Activated CD4-positive, CD25-positive, alpha-beta regulatory T cell treated with anti-CD3 and anti-CD28 coated beads, Interleukin-2, amount 50 U/mL, for 24 hours (primary cell): ENCODE results near the gene CANT1.
A peak's percentile ranks its signal among the peaks of the same experiment; 100 is the strongest.
"Not testable (repeated sequence)": the region's sequence is repeated elsewhere in the genome, so short reads cannot be mapped to it uniquely, and the experiment has no call there.

Experiments used
- ATAC-seq, 2 donors: fragments of 150-1000 bp; cut with Tn5 transposase; one replicate each; pipeline ENCODE4 v1.10.0; 2021; ENCODE audit warnings: mild to moderate bottlenecking in 1 of 2, moderate library complexity in 1 of 2

CANT1 gene

GRCh38 chr17:79043191-79043930 lies 33.8 kb upstream of the CANT1 start:
- no peak for ATAC-seq

DNA sequence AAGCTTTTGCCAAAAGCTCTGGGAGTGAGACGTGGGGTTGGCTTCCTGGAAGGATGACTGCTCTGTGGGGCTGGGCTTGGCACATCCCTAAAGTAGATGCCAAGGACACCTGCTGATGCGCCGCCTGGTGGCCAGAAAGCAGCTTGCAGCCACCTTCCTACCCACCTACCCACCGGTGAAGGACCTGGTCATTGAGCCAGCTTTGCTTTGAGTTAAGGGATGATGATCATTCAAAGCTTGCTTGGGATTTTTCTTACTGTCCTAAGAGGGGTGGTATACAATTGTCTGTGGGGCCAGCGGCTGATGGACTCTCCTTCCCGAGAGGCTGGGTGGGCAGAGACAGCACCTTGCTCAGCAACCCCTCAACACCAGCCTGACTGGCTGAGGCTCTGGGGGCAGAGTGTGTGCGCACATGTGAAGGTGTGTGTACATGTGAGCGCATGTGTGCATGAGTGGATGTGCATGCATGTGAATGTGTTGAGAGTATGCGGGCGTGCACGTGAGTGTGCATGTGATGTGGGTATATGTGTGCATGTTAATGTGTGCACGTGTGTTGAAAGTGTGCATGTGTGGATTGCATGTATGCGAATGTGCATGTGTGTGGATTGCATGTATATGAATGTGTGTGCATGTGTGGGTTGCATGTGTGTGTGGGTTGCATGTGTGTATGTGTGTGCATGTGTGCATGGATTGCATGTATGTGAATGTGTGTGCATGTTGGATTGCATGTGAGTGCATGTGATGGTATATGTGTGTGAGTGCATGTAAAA lies 33.0 kb upstream of the CANT1 start:
- ATAC-seq = peak in 1 of 2 donors; percentile 52

DNA sequence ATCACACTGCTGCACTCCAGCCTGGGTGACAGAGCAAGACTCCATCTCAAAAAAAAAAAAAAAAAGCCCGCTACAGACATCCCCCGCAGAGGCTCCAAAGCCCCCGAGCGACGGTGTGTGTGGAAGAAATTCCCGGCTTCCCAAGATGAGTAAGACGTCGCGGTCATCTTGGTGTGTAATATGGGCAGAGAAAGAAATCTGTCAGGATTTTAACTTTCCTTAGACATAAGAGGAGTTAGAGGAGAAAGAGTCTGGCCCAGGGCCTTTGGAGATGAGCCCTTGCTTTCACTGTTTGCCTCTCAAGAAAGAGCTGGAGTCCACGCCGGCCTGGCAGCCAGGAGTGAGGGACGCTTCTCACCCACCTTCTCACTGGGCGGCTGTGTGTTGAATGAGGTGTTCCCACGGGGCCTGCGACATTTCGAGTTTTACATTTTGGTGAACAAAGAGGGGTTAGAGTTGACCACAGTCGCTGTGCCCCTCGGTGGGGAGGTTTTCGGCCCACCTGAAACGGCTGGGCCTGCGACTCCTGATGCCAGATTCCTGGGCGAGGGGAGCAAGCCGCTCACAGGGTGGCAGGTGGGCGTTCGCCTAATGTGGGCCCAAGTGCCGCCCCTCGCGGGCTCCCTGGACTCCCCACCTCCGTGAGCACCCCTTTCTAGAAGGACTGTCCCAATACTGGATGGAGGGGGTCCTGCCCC lies 32.3 kb upstream of the CANT1 start:
- no peak for ATAC-seq

- no peak for ATAC-seq
These were observed 31.5 kb upstream of the CANT1 start for GRCh38 chr17:79041041-79041570.

GRCh38 chr17:79039886-79040285 lies 30.3 kb upstream of the CANT1 start:
- ATAC-seq = no peak

- ATAC-seq = no peak
These were observed 29.6 kb upstream of the CANT1 start for GRCh38 chr17:79039171-79039570.

- ATAC-seq = peak; percentile 9 to 35
These were observed 29.1 kb upstream of the CANT1 start for GRCh38 chr17:79038545-79039135.

DNA sequence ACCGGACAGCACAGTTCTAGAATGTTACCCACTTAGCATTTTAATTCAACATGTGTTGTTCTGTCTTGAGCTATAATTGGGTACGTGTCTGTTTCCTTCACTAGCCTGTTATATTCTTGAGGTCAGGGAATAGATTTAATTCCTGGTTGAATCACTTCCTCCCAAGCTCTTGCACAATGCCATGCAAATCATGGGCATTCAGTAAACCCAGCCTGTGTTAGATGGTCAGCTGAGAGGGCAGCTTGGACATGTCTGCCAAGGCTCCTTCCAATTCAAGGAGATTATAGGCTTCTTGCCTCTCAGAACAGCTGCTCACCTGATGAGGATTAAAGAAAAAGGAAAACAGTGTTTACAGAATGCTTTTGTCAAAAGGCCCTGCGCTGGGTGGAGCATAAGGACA lies 27.0 kb upstream of the CANT1 start:
- no peak for ATAC-seq

DNA sequence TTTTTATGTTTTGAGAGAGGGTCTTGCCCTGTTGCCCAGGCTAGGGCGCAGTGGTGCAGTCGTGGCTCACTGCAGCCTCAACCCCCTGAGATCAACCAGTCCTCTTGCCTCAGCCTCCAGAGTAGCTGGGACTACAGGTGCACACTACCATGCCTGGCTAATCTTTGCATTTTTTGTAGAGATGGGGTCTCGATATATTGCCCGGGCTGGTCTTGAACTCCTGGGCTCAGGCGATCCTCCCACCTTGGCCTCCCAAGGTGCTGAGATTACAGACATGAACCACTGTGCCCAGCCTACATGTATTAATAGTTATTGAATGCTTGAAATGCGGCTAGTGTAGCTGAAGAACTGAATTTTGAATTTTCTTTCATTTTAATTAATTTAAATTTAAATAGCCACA lies 26.6 kb upstream of the CANT1 start:
- no peak for ATAC-seq

DNA sequence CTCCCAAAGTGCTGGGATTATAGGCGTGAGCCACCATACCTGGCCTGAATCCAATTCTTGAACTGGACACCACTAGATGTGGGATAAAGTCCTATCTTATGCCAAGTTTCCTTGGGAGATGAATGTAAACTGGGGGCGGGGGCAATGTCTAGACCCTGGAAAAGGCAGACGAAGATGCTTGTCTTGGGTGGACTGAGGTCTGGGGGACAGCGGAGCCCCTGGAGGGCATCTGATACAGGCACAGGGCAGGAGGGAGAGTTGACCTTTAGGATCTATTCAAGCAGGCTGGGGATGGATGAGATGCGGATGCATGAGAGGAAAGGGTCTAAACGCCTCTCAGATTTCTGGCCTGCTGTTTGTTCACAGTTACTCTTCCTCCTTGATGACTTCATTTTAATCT lies 26.1 kb upstream of the CANT1 start:
- ATAC-seq = no peak

- ATAC-seq = no peak
These were observed 25.4 kb upstream of the CANT1 start for GRCh38 chr17:79034931-79035485.

GRCh38 chr17:79033741-79034501 lies 24.4 kb upstream of the CANT1 start:
- no peak for ATAC-seq

- ATAC-seq = no peak
These were observed 23.6 kb upstream of the CANT1 start for GRCh38 chr17:79033046-79033616.

DNA sequence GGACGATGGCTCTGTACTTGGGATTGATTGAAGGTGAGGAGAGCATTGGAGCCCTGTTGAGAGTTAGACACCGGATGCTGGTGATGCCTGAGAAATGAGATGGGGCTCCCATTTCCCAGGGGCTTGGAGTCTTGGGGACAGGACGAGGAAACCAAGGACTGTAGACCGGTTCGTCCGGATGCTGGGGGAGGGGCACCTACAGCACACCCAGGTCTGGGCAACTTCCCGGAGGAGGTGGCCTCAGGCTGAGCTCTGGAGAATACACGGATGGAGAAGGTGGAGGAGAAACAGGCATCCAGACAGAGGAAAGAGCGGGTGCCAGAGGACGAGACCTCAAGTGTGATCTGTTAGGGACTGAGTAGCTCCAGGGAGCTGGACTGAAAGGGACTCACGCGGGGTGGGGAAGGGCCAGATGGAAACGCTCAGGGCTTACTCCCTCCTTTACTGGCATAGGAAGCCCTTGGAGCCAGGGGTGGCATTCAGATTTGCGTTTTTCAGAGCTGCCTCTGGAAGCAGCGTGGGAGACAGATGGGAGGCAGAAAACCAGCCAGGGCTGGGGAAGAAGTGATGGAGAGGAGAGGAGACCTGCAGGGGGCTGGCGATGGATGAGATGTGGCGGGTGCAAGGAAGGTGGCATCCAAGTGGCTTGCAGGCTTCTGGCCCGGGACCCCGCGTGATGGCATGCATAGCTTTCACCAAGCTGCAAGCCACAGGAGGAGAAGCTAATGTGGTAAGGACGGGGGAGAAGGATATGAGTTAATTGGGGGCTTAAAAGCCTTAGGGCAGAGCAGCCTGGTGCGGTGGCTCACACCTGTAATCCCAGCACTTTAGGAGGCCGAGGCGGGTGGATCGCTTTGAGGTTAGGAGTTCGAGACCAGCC lies 22.7 kb upstream of the CANT1 start:
- ATAC-seq = no peak

GRCh38 chr17:79030636-79031035 lies 21.1 kb upstream of the CANT1 start:
- not testable (repeated sequence) for ATAC-seq

GRCh38 chr17:79029327-79030009 lies 19.9 kb upstream of the CANT1 start:
- no peak for ATAC-seq

DNA sequence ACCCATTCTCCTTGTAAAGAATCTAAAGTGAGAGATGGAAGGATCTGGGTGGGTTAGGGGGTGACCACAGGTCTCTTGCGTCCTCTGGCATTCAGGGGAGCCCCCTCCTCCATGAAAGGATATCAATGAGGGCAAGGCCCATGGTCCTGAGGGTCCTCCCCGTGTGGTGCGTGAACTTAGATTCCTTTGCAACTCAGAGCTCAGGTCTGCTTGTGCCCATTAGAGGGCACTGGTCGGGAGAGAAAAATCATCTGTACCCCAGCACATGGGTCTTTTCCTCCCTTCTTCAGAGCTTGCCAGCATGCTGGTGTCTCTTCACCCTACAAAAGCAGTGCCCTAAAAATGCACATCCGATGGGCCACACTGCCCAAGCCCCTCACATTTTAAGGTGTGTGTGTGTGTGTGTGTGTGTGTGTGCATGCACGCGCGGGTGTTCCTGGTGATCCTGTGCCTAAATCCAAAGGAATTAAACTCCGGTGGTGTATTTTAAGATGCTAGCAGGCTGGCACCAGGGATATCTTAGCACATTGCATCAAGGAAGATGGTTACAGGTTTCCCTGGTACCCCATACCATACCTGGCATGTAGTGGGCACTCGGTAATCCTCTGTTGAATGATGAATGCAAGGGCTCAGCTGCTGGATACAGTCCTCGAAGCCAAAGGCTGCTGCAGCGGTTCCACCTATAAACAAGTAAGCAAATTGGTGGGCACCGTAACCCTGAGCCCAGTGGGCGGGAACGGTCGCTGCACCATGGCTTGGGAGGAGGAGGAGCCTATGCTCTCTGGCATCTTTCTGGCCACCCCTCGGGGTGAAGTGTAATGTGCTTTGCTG lies 19.1 kb upstream of the CANT1 start:
- ATAC-seq = no peak

DNA sequence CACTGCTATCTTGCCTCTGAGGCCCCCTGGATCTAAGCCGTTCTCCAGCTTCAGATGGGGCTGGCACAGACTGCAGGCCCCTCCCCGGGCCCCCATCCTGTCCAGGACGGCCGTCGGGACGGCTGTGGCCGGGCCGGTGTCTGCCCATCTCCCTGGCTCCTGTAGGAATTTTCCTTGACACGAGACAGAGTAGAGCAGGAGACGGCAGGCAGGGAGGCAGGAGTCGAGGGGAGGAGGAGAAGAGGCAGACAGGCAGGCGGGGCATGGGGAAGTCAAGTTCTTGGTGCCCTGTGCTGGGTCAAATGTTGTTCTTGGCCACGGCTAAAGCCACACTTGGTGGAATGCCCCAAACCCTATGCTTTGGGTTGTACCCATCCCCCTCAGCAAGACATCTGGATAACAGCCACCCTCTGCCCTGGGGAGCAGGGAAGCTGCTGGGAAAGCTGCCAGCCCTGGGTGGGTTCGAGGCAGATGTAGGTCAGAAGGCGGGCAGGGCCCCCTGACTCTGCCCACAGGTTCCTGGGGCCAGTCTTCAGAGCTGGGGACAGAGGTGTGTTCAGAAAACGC lies 18.4 kb upstream of the CANT1 start:
- ATAC-seq = no peak
